ENCODE measurements around the gene ADGRD1.
"Not testable (repeated sequence)": the region's sequence is repeated elsewhere in the genome, so short reads cannot be mapped to it uniquely, and the experiment has no call there.

Gene ADGRD1

GRCh38 chr12:131111446-131111845 lies 157.7 kb downstream of the ADGRD1 start:
- no peak for DNase-seq

DNA sequence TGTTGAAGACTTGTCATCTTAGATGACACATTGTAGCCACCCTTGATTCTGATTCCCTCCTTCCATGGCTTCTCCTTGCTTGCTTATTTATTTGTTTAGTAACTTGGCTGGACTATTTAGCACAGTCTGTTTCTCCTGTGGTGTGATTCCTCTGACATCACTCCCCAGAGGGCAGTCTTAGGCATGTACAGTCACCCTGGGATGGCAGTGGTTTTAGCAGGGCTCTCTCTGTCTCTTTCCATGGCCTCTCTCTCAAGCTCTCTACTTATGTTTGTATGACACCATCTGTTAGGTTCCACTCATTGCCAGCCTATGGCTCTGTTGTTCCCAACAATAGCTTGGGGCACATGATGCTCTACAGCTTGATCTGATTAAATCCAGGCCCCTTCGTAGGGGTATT lies 158.3 kb downstream of the ADGRD1 start:
- DNase-seq = no peak

- no peak for DNase-seq
Measured at GRCh38 chr12:131112700-131113290, 159.1 kb downstream of the ADGRD1 start.

DNA sequence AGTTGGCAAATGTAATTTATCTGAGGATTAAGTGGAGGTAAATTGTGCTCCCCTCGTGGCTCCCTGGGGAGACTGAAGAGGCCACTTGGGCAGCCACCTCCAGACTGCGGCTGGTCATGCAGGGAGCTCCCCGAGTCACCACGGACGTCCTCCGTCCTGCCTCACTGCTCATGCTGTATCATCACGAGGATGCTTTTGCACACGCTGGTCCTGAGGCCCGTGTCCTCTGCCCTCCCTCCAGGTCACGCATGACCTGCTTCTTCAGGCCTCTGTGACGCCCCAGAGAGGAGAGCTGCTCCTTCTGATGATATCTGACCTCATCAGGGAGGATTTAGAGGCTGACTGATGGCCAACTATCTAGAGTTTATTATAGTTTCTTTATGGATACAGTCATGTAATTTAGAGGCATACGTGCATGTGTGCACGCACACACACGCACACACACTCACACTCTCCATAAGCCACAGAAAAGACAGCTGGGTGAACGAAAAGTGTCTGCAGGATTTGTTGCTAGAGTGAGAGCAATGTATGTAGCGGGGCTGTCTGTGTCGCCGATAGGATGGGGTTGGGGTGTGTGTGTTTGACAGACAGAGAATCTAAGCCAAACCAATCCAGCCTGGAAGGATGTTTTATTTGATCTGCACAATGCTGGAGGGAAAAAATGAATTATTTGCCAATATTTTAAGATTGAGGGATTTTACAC lies 160.0 kb downstream of the ADGRD1 start:
- DNase-seq = no peak

DNA sequence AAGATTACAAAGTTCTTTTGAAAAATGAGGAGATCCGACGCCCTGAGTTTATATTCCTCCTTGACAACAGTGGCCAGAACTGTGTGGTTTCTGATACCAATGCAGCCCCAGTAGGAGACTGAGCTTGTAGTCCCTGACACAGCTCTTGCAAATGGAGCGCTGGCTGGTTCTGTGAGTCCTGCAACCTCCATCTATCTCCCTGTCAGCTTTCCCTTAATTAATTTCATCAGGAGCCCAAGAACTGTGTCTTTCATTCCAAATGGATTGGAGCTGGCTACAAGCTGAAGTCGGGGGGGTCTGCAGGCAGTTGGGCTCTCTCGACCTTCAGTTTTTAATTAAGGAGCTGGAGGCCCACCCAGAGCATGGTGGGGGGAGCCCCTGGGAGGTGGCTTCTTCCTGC lies 160.6 kb downstream of the ADGRD1 start:
- DNase-seq = no peak

DNA sequence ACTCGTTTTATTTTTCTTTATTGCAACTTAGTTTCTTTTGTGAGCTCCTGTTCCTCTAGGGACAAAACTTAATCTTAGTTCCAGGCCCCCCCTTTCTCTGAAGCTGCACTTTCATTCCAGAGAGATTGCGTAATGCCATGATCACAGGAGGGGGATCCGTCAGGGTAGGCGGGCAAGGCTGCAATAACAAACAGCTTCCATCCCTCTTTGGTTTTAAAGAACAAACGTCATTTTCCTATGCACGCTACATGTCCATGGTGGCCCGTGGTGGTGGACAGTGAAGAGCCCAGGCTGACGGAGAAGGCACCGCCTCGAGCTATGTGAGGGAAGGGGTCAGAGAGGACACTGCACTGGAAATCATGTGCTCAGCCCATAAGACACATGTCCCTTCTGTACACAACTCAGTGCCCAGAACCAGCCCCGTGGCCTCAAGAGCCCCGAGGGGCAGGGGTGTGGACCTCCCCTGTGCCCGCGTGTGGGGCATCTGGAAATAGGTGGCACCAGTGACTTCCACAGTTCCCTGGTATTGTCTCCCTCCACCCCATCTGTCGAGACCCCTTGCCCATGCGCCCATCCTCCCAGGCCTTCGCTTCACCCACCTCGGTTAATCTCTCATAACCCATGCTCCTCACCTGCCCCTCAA lies 161.4 kb downstream of the ADGRD1 start:
- DNase-seq = no peak

DNA sequence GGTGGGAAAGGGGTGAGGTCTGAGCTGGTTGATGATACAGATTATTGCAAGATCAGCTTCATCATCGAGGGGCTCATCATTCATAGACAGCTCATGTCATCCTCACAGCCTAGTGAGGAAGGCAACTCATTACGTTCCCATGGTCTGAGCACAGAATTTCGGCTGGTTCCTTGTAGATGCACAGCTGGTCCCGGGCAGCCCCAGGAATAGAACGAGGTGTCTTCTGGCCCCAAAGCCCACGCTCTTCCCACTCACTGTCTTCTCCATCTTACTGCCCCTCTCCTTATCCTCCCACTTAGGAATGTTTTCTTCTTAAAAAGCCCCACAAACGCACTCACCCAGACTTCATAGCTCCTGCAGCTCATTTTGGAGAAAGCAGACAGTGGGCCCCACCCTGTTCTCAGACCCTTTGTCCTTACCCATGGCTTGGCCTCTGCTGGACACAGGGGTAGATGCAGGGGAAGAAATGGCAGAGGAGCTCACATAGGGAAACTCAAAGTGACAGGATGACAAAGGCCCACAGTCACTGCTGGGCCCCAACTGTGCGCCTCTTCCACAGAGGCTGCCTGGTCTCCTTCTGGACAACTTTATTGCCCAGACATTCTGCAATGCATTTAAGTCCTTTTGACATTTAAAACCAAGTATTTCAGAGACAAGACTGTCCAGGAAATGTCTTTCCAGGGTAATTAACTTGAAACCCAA lies 162.2 kb downstream of the ADGRD1 start:
- no peak for DNase-seq

- no peak for DNase-seq
Measured at GRCh38 chr12:131116468-131117117, 162.9 kb downstream of the ADGRD1 start.

- no peak for DNase-seq
Measured at GRCh38 chr12:131117438-131118245, 163.9 kb downstream of the ADGRD1 start.

GRCh38 chr12:131118371-131118770 lies 164.7 kb downstream of the ADGRD1 start:
- no peak for DNase-seq

DNA sequence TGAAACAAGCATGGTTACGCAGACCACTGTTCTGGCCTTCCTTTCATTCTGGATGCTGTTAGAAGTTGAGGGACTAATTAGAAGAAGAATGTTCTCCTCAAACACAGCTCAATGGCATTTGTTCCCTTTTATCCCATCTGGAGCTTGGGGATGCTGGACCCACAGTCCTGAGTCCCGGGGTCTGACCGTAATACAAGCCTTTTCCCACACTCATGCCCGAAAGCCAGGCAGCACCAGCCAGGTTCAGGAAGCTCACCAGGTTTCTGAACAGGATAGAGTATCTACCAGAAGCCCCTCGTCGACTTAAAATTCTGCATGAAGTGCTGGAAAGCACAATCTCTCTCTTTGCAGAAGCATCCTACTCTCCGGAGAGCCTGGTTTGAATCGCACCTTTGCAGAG lies 165.6 kb downstream of the ADGRD1 start:
- DNase-seq = not testable (repeated sequence)

GRCh38 chr12:131119936-131120335 lies 166.2 kb downstream of the ADGRD1 start:
- no peak for DNase-seq

GRCh38 chr12:131120831-131121271 lies 167.1 kb downstream of the ADGRD1 start:
- DNase-seq = no peak

DNA sequence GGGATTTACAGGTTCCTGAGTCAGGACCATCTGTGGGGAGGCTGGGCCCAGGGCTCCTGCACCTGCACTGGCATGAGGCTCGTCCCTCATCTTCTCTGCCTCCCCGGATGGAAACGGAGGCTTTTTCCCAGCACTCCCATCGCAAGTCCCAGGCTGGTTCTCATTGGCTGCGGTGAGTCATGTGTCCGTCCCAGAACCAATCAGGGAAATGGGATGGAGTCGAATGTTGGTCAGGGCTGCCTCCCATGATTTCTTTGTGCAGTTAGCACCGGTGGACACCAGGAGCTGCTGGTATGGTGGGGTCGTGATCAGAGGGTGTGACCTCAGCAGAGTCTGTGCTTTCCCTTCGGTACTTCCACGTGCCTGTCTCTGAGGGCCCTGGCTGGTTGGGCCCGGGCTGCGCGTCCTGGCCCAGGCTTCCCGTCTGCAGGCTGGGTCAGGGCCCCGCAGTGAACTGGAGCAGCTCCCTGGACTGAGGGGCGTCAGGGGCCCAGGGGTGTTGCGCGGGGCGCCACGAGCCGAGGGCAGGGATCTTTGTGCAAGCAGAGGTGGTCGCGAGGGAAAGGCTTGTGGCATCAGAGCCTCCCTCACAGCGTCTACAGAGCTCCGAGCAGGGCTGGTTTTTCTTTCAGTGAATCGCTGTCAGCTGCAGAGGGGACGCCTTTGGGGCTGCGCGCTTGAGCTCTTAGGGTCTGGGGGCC lies 168.1 kb downstream of the ADGRD1 start:
- no peak for DNase-seq

DNA sequence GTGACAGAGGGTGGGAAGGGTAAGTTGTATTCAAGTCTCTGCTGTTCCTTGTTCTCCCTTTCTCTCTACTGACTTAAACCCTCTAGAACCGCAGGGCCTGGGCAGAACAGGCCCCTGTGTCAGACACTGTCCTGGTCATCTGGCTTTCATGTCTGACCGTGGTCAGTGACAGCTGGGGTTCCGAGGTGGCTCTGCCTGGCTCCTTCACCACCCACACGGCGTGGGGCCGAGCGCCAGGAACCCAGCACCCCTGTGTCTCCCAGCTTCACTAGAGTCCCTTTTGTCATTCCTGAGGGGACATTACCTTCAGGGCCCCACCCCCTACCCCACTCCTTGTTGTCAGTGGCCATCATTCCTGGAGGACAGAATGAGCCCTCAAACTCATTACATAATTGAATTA lies 168.9 kb downstream of the ADGRD1 start:
- no peak for DNase-seq

DNA sequence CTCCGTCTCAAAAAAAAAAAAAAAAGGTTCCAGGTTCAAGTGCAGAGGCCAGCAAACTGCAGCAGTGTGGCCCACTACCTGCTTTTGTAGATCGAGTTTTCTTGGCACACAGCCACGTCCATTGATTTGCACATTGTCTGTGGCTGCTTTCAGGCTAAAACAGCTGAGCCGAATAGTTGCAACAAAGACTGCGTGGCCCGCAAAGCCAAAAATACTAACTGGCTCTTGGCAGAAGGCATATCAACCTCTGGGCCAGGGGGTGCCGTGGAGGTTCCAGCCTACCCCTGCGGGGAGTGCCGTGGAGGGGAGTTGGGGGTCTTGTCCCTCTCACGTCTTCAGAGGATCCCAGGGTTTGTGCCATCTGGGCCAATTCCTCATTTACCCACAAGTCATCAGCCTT lies 170.1 kb downstream of the ADGRD1 start:
- no peak for DNase-seq

- DNase-seq = no peak
Measured at GRCh38 chr12:131124487-131125280, 171.0 kb downstream of the ADGRD1 start.

DNA sequence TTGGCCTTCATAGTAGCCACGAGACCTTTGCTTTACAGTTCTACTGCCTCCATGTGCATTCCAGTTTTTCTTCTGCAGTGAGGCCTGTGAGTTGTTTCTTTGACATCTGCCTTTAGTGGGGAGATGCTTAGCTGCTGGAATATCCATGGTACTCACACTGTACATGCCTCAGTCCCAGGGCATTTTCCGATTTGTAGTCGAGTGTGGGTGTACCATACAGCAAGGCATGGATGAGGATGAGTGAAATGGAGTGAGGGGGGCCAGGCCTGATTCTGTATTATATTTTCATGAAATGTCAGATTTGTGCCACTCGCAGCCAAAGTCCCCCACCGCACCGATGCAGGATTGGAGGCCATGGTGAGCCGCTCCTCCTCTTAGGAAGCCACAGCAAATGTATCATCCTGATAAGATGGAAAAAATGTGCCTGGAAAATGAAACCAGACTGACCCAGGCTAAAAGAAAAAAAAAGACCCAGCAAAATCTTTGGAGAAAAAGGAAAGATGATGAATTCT lies 173.0 kb downstream of the ADGRD1 start:
- DNase-seq = no peak

DNA sequence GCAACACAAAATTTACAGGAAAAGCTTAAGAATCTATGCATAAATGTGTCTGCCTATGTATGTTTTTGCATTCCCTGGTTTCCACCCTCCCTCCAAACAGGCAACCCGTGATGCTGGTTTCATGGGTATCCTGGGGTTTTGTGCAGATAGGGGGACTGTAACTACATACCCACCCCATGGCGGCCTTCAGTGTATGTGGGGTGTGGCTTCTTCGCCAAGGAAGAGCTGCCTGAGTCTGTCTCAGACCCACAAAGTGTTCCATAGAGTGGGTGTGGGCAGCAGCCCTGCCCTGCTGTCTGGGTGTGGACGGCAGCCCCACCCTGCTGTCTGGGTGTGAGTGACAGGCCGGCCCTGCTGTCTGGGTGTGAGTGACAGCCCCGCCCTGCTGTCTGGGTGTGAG lies 174.8 kb downstream of the ADGRD1 start:
- no peak for DNase-seq

GRCh38 chr12:131128966-131129619 lies 175.4 kb downstream of the ADGRD1 start:
- DNase-seq = not testable (repeated sequence)
